GM13976 (cell line): ENCODE measurements around the gene ALDH4A1.
"Not testable (repeated sequence)": the region's sequence is repeated elsewhere in the genome, so short reads cannot be mapped to it uniquely, and the experiment has no call there.

Experiments used
- DNase-seq: peaks from one replicate; pipeline ENCODE4 v3.0.0; 2012; ENCODE audit warnings: low spot score
- CTCF ChIP-seq: IDR thresholded peaks from 2 replicates; pipeline ENCODE4 v1.5.1; 2012; ENCODE audit warnings: borderline replicate concordance, mild to moderate bottlenecking; ENCODE audit not compliant: insufficient read depth; ENCODE audit errors: extremely low read depth, missing control alignments, control extremely low read depth
- in situ Hi-C: fragments of 300-500 bp; cut with MboI; formaldehyde crosslinking; loops from one replicate; pipeline ENCODE4 v1.12.0; 2022; ENCODE audit warnings: low sequenced_read_pairs, mixed read lengths, inconsistent platforms; ENCODE audit not compliant: unreplicated experiment

ALDH4A1 gene

DNA sequence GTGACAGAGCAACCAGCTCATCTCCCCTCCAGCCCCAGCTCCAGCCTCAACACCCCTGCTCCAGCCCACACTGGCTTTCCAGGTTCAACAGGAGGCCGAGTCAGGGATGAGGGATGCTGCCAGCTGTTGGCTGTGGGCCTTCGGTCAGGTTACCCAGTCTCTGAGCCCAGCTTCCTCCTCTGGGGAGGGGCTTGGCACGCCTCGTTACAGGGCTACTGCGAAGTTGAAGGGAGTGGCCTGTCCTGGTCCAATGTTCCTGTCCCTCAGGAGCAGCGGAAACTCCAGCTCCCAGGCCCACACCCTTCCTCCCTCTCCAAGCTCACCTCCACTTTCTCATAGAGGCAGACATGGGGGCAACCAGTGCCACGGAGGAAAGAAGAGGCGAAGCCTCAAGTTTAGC, 27.8 kb downstream of the ALDH4A1 start:
- in situ Hi-C loops, result no loop called here
- no peak for TF ChIP-seq CTCF
- DNase-seq, result no peak

DNA sequence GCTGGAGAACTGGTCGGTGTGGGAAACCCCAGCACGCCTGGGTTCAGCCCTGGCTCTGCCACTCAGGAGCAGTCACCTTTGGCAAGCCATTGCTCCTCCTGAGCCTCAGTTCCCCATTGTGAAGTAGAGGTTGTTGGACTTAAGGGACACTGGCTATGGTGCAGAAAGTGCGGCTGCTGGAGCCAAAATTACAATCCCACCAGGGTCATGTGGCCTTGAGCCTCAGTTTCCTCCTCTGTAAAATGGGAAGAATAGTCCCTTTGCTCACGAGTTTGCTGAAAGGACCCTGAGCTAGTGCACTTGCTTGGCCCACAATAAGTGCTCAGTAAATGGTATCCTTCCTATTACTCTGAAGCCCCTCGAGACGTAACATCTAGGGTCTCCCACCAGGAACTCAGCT, 28.3 kb downstream of the ALDH4A1 start:
- no peak for DNase-seq
- in situ Hi-C loops, result no loop called here
- no peak for TF ChIP-seq CTCF

- no peak for TF ChIP-seq CTCF
- no peak for DNase-seq
- in situ Hi-C loops, result no loop called here
Observed at GRCh38 chr1:18872071-18872611, 30.2 kb downstream of the ALDH4A1 start.

- DNase-seq, result no peak
- TF ChIP-seq CTCF, result no peak
- in situ Hi-C loops, result no loop called here
Observed at GRCh38 chr1:18871401-18872070, 30.8 kb downstream of the ALDH4A1 start.

DNA sequence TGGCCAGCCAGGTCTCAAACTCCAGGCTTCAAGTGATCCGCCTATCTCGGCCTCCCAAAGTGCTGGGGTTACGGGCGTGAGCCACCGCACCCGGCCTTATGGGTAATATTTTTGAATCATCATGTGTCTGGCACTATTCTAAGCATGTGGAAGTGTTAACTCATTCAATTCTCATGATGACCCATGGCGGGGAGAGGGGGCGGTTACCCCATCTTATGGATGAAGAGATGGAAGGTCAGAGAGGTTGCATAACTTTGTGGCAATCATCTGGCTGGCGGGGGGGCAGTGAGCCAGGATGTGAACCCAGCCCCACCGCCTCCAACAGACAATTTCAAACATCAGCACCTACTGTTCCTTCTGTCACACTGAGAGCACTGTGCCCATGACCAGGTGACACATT, 31.4 kb downstream of the ALDH4A1 start:
- no peak for TF ChIP-seq CTCF
- DNase-seq, result no peak
- in situ Hi-C loops, result no loop called here

DNA sequence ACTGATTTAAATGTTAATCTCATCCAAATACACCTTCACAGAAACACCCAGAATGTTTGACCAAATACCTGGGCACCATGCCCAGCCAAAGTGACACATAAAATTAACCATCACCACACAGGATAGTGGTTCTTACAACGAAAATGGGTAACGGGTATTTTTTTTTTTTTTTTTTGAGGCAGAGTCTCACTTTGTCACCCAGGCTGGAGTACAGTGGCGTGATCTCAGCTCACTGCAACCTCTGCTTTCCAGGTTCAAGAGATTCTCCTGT, 31.8 kb downstream of the ALDH4A1 start:
- in situ Hi-C loops, DNase-seq: not testable (repeated sequence)

DNA sequence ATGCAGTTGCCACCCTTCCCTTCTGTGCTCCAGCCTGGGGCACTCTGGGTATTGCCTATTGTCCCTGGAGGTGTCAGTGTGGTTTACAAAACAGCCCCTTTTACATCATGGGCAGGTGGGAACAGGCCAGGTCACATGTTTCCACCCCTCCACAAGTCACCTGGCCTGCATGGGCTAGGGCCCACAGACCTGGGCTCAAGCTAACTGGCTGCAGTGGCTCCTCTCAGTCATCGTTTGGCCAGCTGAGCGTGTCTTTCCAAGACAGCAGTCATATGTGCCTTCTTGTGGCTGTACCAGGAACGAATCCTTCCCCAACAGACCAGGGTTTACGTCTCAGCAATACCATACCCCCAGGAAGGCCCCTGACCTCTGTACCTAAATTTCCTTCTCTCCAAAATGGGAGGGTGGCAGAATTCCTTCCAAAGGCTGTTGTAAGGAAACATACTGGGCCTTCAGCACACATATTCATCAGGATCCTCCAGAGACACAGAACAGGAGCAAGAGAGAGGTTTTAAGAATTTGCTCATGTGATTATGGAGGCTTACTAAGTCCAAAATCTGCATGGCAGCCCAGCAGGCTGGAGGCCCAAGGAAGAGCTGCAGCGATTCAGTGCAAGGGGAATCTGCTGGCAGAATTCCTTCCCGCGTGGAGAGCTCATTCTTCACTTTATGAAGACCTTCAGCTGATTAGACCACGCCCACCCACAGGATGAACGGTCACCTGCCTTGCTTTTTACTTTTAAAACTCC, 32.3 kb downstream of the ALDH4A1 start:
- in situ Hi-C loops, result no loop called here
- TF ChIP-seq CTCF, result no peak
- DNase-seq, result no peak
